NCI-H748 (cell line): Measurements from ENCODE around the gene CDK19.
"Not testable (repeated sequence)": the region's sequence is repeated elsewhere in the genome, so short reads cannot be mapped to it uniquely, and the experiment has no call there.

ENCODE experiments used
- DNase-seq: peaks from one replicate; lab custom pipeline; 2025; ENCODE audit not compliant: unreplicated experiment; lab: John Stamatoyannopoulos, UW

Gene CDK19

GRCh38 chr6:110628330-110628729 lies 186.9 kb downstream of the CDK19 start:
- no peak for DNase-seq

- no peak for DNase-seq
These were observed 188.8 kb downstream of the CDK19 start for GRCh38 chr6:110626442-110626841.

- no peak for DNase-seq
These were observed 189.4 kb downstream of the CDK19 start for GRCh38 chr6:110625883-110626282.

- no peak for DNase-seq
These were observed 192.2 kb downstream of the CDK19 start for GRCh38 chr6:110622912-110623578.

- no peak for DNase-seq
These were observed 194.2 kb downstream of the CDK19 start for GRCh38 chr6:110621061-110621460.

- no peak for DNase-seq
These were observed 195.2 kb downstream of the CDK19 start for GRCh38 chr6:110620065-110620464.

GRCh38 chr6:110619275-110619908 lies 195.9 kb downstream of the CDK19 start:
- DNase-seq: no peak

- peak; percentile 55 for DNase-seq
These were observed 196.5 kb downstream of the CDK19 start for GRCh38 chr6:110618591-110619267.

GRCh38 chr6:110617057-110617456 lies 198.2 kb downstream of the CDK19 start:
- DNase-seq: no peak

GRCh38 chr6:110615722-110616121 lies 199.5 kb downstream of the CDK19 start:
- DNase-seq: peak; percentile 10

- no peak for DNase-seq
These were observed 200.7 kb downstream of the CDK19 start for GRCh38 chr6:110614586-110614985.

- DNase-seq: no peak
These were observed 201.2 kb downstream of the CDK19 start for GRCh38 chr6:110614106-110614505.

GRCh38 chr6:110613356-110613755 lies 201.9 kb downstream of the CDK19 start:
- DNase-seq: no peak

- no peak for DNase-seq
These were observed 203.0 kb downstream of the CDK19 start for GRCh38 chr6:110612298-110612697.

- DNase-seq: no peak
These were observed 206.2 kb downstream of the CDK19 start for GRCh38 chr6:110609101-110609500.

- no peak for DNase-seq
These were observed 207.1 kb downstream of the CDK19 start for GRCh38 chr6:110608151-110608550.

- DNase-seq: no peak
These were observed 209.1 kb downstream of the CDK19 start for GRCh38 chr6:110606151-110606550.

GRCh38 chr6:110600640-110601039 lies 214.6 kb downstream of the CDK19 start:
- not testable (repeated sequence) for DNase-seq

- DNase-seq: no peak
These were observed 217.5 kb downstream of the CDK19 start for GRCh38 chr6:110597761-110598160.

- no peak for DNase-seq
These were observed 218.9 kb downstream of the CDK19 start for GRCh38 chr6:110596354-110596753.

- DNase-seq: no peak
These were observed 220.2 kb downstream of the CDK19 start for GRCh38 chr6:110595112-110595511.

- no peak for DNase-seq
These were observed 221.6 kb downstream of the CDK19 start for GRCh38 chr6:110593637-110594036.
